ENCODE results near the gene WIZ.
A peak's percentile ranks its signal among the peaks of the same experiment; 100 is the strongest.

The WIZ gene

GRCh38 chr19:15466851-15467733 is 17.3 kb upstream of the WIZ start:
- DNase-seq = no peak

GRCh38 chr19:15464394-15465385 is 14.9 kb upstream of the WIZ start, which contains the start of gene RASAL3:
Gene RASAL3, minus strand, starts transcription at chr19:15464544. Its CDS starts 186 bp downstream, at chr19:15464358.
- DNase-seq = no peak

GRCh38 chr19:15463861-15464371 is 14.2 kb upstream of the WIZ start:
- DNase-seq = no peak

- DNase-seq = no peak
These were observed 11.9 kb upstream of the WIZ start for GRCh38 chr19:15461694-15462093.

- no peak for DNase-seq
These were observed 8.1 kb upstream of the WIZ start for GRCh38 chr19:15457701-15458484.

GRCh38 chr19:15456871-15457700 is 7.3 kb upstream of the WIZ start:
- peak; percentile 38 to 55 for DNase-seq

GRCh38 chr19:15456441-15456840 is 6.7 kb upstream of the WIZ start:
- DNase-seq = no peak

GRCh38 chr19:15455996-15456395 is 6.2 kb upstream of the WIZ start:
- DNase-seq = no peak

GRCh38 chr19:15453906-15454860 is 4.4 kb upstream of the WIZ start:
- no peak for DNase-seq

GRCh38 chr19:15453091-15453578 is 3.4 kb upstream of the WIZ start:
- no peak for DNase-seq

GRCh38 chr19:15452111-15453047 is 2.6 kb upstream of the WIZ start:
- no peak for DNase-seq

- no peak for DNase-seq
These were observed 753 bp upstream of the WIZ start for GRCh38 chr19:15450528-15450890.

GRCh38 chr19:15448778-15449619 is 757 bp downstream of the WIZ start:
- no peak for DNase-seq

GRCh38 chr19:15448044-15448777 is 1.5 kb downstream of the WIZ start:
- DNase-seq = no peak

GRCh38 chr19:15447057-15447456 is 2.7 kb downstream of the WIZ start:
- no peak for DNase-seq

- DNase-seq = no peak
These were observed 3.9 kb downstream of the WIZ start for GRCh38 chr19:15445807-15446376.

GRCh38 chr19:15445227-15445605 is 4.5 kb downstream of the WIZ start:
- no peak for DNase-seq
